H9 (cell line): ENCODE measurements around the gene PPP1R7. TPM values are rescaled to one million over a fixed set of nuclear protein-coding genes. Genes with fewer than 3 reads are reported as not detected.

Experiments
- DNase-seq: peaks from one replicate; pipeline ENCODE4 v3.0.0-alpha.2; 2017
- H2AFZ ChIP-seq: one replicate; pipeline ENCODE4 v1.6.1; 2013; ENCODE audit warnings: mild to moderate bottlenecking, low read length, control low read depth, moderate library complexity
- H2AK5ac ChIP-seq: 2 replicates; pipeline ENCODE4 v1.6.1; 2013; ENCODE audit warnings: low read length, control low read depth, mixed read lengths; ENCODE audit not compliant: insufficient read length
- H2BK120ac ChIP-seq: one replicate; pipeline ENCODE4 v1.6.1; 2013; ENCODE audit warnings: low read depth, mild to moderate bottlenecking, low read length, control low read depth, inconsistent platforms; ENCODE audit not compliant: poor library complexity, severe bottlenecking
- H2BK12ac ChIP-seq: 2 replicates; pipeline ENCODE4 v1.6.1; 2013; ENCODE audit warnings: low read length, control low read depth, mixed read lengths, low read depth; ENCODE audit not compliant: insufficient read length
- H2BK15ac ChIP-seq: 2 replicates; pipeline ENCODE4 v1.6.1; 2013; ENCODE audit warnings: low read depth, low read length, control low read depth
- H2BK20ac ChIP-seq: one replicate; pipeline ENCODE4 v1.6.1; 2013; ENCODE audit warnings: low read depth, mild to moderate bottlenecking, low read length, control low read depth, inconsistent platforms; ENCODE audit not compliant: poor library complexity, severe bottlenecking
- H2BK5ac ChIP-seq: 2 replicates; pipeline ENCODE4 v1.6.1; 2013; ENCODE audit warnings: low read length, control low read depth, mixed read lengths; ENCODE audit not compliant: insufficient read length
- H3K14ac ChIP-seq: 2 replicates; pipeline ENCODE4 v1.6.1; 2013; ENCODE audit warnings: low read length, control low read depth; ENCODE audit not compliant: insufficient read depth
- H3K18ac ChIP-seq: 2 replicates; pipeline ENCODE4 v1.6.1; 2013; ENCODE audit warnings: low read depth, mild to moderate bottlenecking, mixed read lengths, low read length, control low read depth; ENCODE audit not compliant: insufficient read length
- H3K23ac ChIP-seq: 2 replicates; pipeline ENCODE4 v1.6.1; 2013; ENCODE audit warnings: low read length, control low read depth, mixed read lengths, low read depth; ENCODE audit not compliant: insufficient read length
- H3K23me2 ChIP-seq: 2 replicates; pipeline ENCODE4 v1.6.1; 2013; ENCODE audit warnings: low read depth, mild to moderate bottlenecking, mixed read lengths, low read length, control low read depth; ENCODE audit not compliant: insufficient read length, poor library complexity, severe bottlenecking
- H3K27ac ChIP-seq: 2 replicates; pipeline ENCODE4 v1.5.1; 2013; ENCODE audit warnings: low read length, control low read depth, mixed read lengths, low read depth; ENCODE audit not compliant: insufficient read length
- H3K27me3 ChIP-seq: 2 replicates; pipeline ENCODE4 v1.6.1; 2013; ENCODE audit warnings: low read length, control low read depth, inconsistent platforms; ENCODE audit not compliant: insufficient read depth
- H3K4ac ChIP-seq: 2 replicates; pipeline ENCODE4 v1.6.1; 2013; ENCODE audit warnings: low read depth, mild to moderate bottlenecking, control low read depth, inconsistent platforms, low read length, moderate library complexity
- H3K4me1 ChIP-seq: 2 replicates; pipeline ENCODE4 v1.6.1; 2013; ENCODE audit warnings: low read length, control low read depth, inconsistent platforms; ENCODE audit not compliant: insufficient read depth
- H3K4me2 ChIP-seq: 2 replicates; pipeline ENCODE4 v1.6.1; 2013; ENCODE audit warnings: low read length, control low read depth, mixed read lengths; ENCODE audit not compliant: insufficient read length, insufficient read depth
- H3K56ac ChIP-seq: 2 replicates; pipeline ENCODE4 v1.6.1; 2013; ENCODE audit warnings: low read depth, mild to moderate bottlenecking, mixed read lengths, low read length, control low read depth; ENCODE audit not compliant: insufficient read length
- H3K79me1 ChIP-seq: 2 replicates; pipeline ENCODE4 v1.6.1; 2013; ENCODE audit warnings: low read depth, mild to moderate bottlenecking, moderate library complexity, low read length, control low read depth, inconsistent platforms; ENCODE audit not compliant: insufficient read depth, poor library complexity, severe bottlenecking
- H3K79me2 ChIP-seq: 2 replicates; pipeline ENCODE4 v1.6.1; 2013; ENCODE audit warnings: low read length, control low read depth, inconsistent platforms; ENCODE audit not compliant: insufficient read depth
- H3K9ac ChIP-seq: 2 replicates; pipeline ENCODE4 v1.6.1; 2013; ENCODE audit warnings: low read length, control low read depth, mixed read lengths; ENCODE audit not compliant: insufficient read length; ENCODE audit errors: extremely low read depth
- H3K9me3 ChIP-seq: one replicate; pipeline ENCODE4 v1.6.1; 2013; ENCODE audit warnings: low read depth, low read length, inconsistent platforms; ENCODE audit not compliant: control insufficient read depth
- H3T11ph ChIP-seq: one replicate; pipeline ENCODE4 v1.6.1; 2013; ENCODE audit warnings: mild to moderate bottlenecking, low read length, control low read depth, inconsistent platforms
- H4K20me1 ChIP-seq: one replicate; pipeline ENCODE4 v1.6.1; 2013; ENCODE audit not compliant: control insufficient read depth, insufficient read length, insufficient read depth
- H4K5ac ChIP-seq: 2 replicates; pipeline ENCODE4 v1.6.1; 2013; ENCODE audit warnings: low read depth, mild to moderate bottlenecking, mixed read lengths, low read length, control low read depth; ENCODE audit not compliant: insufficient read length
- H4K8ac ChIP-seq: replicated peaks from 2 replicates; pipeline ENCODE4 v1.6.1; 2013; ENCODE audit warnings: low read length, control low read depth, mixed read lengths, low read depth; ENCODE audit not compliant: insufficient read length
- H4K91ac ChIP-seq: 2 replicates; pipeline ENCODE4 v1.6.1; 2013; ENCODE audit warnings: low read depth, mild to moderate bottlenecking, moderate library complexity, mixed read lengths, low read length, control low read depth; ENCODE audit not compliant: insufficient read length
- H3K27ac Mint-ChIP-seq, 3 experiments: 2 replicates in 2 of 3; 3 replicates in 1 of 3; pipeline ENCODE4 v1.8.0; 2020 to 2021; ENCODE audit warnings: mixed read lengths in 3 of 3, mild to moderate bottlenecking in 1 of 3, moderate library complexity in 1 of 3
- H3K27me3 Mint-ChIP-seq: 2 replicates; pipeline ENCODE4 v1.8.0; 2021; ENCODE audit warnings: low read depth, mild to moderate bottlenecking, moderate library complexity, mixed read lengths
- H3K36me3 Mint-ChIP-seq, 3 experiments: 2 replicates in 2 of 3; 3 replicates in 1 of 3; pipeline ENCODE4 v1.8.0; 2020 to 2021; ENCODE audit warnings: low read depth in 3 of 3, mixed read lengths in 3 of 3; ENCODE audit not compliant: insufficient read depth in 1 of 3
- H3K4me1 Mint-ChIP-seq, 2 experiments: 2 replicates each; pipeline ENCODE4 v1.8.0; 2020; ENCODE audit warnings: mixed read lengths in 2 of 2
- H3K4me3 Mint-ChIP-seq, 2 experiments: 2 replicates in 1 of 2; 3 replicates in 1 of 2; pipeline ENCODE4 v1.8.0; 2020 to 2021; ENCODE audit warnings: mild to moderate bottlenecking in 2 of 2, mixed read lengths in 2 of 2, moderate library complexity in 1 of 2
- H3K9me3 Mint-ChIP-seq, 2 experiments: 2 replicates in 1 of 2; 3 replicates in 1 of 2; pipeline ENCODE4 v1.8.0; 2020; ENCODE audit warnings: mild to moderate bottlenecking in 2 of 2, mixed read lengths in 2 of 2, moderate library complexity in 1 of 2
- CTCF ChIP-seq: fragments of 200-600 bp; sonication (generic); conservative IDR thresholded peaks from 3 replicates; pipeline ENCODE4 v1.8.0; 2021; ENCODE audit warnings: antibody characterized with exemption, mild to moderate bottlenecking
- WGBS: extraction: QIAGEN DNeasy Blood & Tissue Kit; methylation state at CpG from one replicate; pipeline ENCODE4 v1.1.7; 2013; ENCODE audit warnings: missing lambda C conversion rate, low lambda C conversion rate, mixed read lengths; ENCODE audit not compliant: insufficient read length; ENCODE audit errors: extremely low coverage; 5-methylcytosine and 5-hydroxymethylcytosine counted together
- total RNA-seq: library from RNA; stranded (reverse); gene quantifications from 2 replicates; pipeline ENCODE4 v1.2.1, GENCODE V29; 2021

Gene PPP1R7
- total RNA-seq, 1 experiment from 2014 or later, result 60.2 TPM

DNA sequence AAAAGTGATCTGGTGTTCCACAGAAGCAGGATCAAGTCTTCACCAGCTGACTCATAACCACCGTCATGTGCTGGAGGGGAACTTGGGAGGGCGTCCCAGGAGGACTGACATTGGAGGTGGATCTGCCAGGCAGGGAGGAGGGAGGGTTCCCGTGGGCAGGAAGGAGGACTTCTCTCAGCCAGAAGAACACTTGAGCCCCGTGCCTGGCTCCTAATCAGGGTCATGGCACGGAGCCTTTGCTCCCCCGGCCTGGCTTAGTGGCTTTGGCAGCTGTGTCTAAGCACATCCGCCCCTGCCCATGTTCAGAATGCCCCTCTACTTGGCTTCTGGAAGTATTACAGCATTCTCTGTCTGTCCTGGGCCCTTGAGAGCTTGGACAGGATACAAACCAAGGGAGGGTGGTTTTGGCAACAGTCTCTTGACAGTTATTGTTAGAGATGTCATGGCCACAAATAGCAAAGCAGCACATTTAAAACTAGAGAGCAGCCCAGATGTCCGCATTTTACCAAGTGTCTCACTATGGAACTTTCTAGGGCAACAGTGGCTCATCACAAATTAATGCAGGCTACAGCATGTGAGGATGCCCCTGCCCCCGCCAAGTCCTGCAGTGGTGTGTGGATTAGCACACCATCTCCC, 11.5 kb downstream of the PPP1R7 start:
- no peak overlapping the region for H3K23ac ChIP-seq
- no peak overlapping the region for H4K8ac ChIP-seq
- H3K79me2 ChIP-seq, result no peaks in the 10 kb centered on the region
- H2BK15ac ChIP-seq, result no peak overlapping the region
- no peak overlapping the region for H3K18ac ChIP-seq
- H3T11ph ChIP-seq, result no peak overlapping the region
- Mint-ChIP-seq H3K27ac (no peak overlapping the region; a peak in 1 of 7 replicates), H3K36me3 (peaks cover 0 to 47% (median 38%) of the 10 kb centered on the region in 3 experiments; a peak in 5 of 7 replicates), H3K4me1 (peaks cover 3 to 6% of the 10 kb centered on the region in 2 experiments), H3K9me3 (no peaks in the 10 kb centered on the region), H3K4me3 (no peak overlapping the region), H3K27me3 (no peaks in the 10 kb centered on the region)
- H3K79me1 ChIP-seq, result no peaks in the 10 kb centered on the region
- H2AFZ ChIP-seq, result no peak overlapping the region
- peaks cover under 1% of the 10 kb centered on the region; the same call in 1 of the 2 replicates for H3K4me1 ChIP-seq
- no CpG with 5 or more reads among the region's 9 CpGs for WGBS
- H2AK5ac ChIP-seq, result no peak overlapping the region
- H2BK5ac ChIP-seq, result no peak overlapping the region
- no peak overlapping the region for H3K14ac ChIP-seq
- H4K20me1 ChIP-seq, result no peaks in the 10 kb centered on the region
- no peak overlapping the region for H4K5ac ChIP-seq
- H2BK20ac ChIP-seq, result no peak overlapping the region
- DNase-seq, result no peak
- H2BK120ac ChIP-seq, result no peak overlapping the region
- no peaks in the 10 kb centered on the region for H3K9me3 ChIP-seq
- H3K9ac ChIP-seq, result no peak overlapping the region
- no peak overlapping the region for H3K4me2 ChIP-seq
- TF ChIP-seq CTCF, result no peak
- H4K91ac ChIP-seq, result no peak overlapping the region
- no peak overlapping the region for H3K4ac ChIP-seq
- H3K56ac ChIP-seq, result no peak overlapping the region
- H3K27me3 ChIP-seq, result no peaks in the 10 kb centered on the region
- H3K27ac ChIP-seq, result no peak overlapping the region
- no peak overlapping the region for H2BK12ac ChIP-seq
- H3K23me2 ChIP-seq, result no peaks in the 10 kb centered on the region
